Ramos (cell line): ENCODE data around the gene ARFGEF2.
"Not testable (repeated sequence)": the region's sequence is repeated elsewhere in the genome, so short reads cannot be mapped to it uniquely, and the experiment has no call there.

Experiments
- in situ Hi-C: fragments of 300-500 bp; cut with MboI; formaldehyde crosslinking; loops from one replicate; pipeline ENCODE4 v1.14.3; 2022; ENCODE audit warnings: low sequenced_read_pairs; ENCODE audit not compliant: unreplicated experiment

ARFGEF2 gene

GRCh38 chr20:49043000-49043399 is 121.5 kb downstream of the ARFGEF2 start:
- in situ Hi-C loops: no loop called here

GRCh38 chr20:49045440-49046086 is 124.1 kb downstream of the ARFGEF2 start:
- in situ Hi-C loops: no loop called here

GRCh38 chr20:49046087-49046900 is 124.8 kb downstream of the ARFGEF2 start, which contains the start of gene CSE1L:
TSS of gene CSE1L (plus strand) at chr20:49046312. CDS start at chr20:49058464, 12,152 bp downstream.
- in situ Hi-C loops: no loop called here

GRCh38 chr20:49052334-49052733 is 130.8 kb downstream of the ARFGEF2 start:
- in situ Hi-C loops: no loop called here

- in situ Hi-C loops: no loop called here
These were observed 132.6 kb downstream of the ARFGEF2 start for GRCh38 chr20:49054056-49054643.

- in situ Hi-C loops: no loop called here
These were observed 141.8 kb downstream of the ARFGEF2 start for GRCh38 chr20:49063279-49063678.

- in situ Hi-C loops: no loop called here
These were observed 153.0 kb downstream of the ARFGEF2 start for GRCh38 chr20:49074521-49074920.

GRCh38 chr20:49078310-49078709 is 156.8 kb downstream of the ARFGEF2 start:
- in situ Hi-C loops: no loop called here

GRCh38 chr20:49082295-49082694 is 160.8 kb downstream of the ARFGEF2 start:
- in situ Hi-C loops: not testable (repeated sequence)
